ENCODE results near the gene NKX3-2. TPM values are rescaled to one million over a fixed set of nuclear protein-coding genes. Genes with fewer than 3 reads are reported as not detected.

NKX3-2 gene
- total RNA-seq, 1 experiment from 2014 or later, result 2.4 TPM

DNA sequence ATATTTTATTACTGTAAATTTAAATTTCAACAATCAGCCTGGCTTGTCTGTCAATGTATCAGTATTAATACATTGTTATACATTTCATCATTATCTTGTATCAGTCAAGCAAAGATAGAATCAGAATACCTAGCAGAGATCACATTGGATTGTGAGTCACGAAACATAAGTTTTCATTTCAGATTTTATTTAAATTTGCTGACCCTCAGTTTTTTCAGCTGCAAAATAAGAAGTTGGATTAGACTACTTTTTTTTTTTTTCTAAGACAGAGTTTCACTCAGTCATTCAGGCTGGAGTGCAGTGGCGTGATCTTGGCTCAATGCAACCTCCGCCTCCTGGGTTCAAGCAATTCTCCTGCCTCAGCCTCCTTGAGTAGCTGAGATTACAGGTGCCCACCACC is 33.4 kb upstream of the NKX3-2 start:
- Histone ChIP-seq H3K4me1 (ENCODE audit: insufficient read depth, low read length, poor library complexity, severe bottlenecking) (no peaks in the 10 kb centered on the region), H3K27ac (ENCODE audit: low read depth, low read length, poor library complexity, severe bottlenecking) (no peak overlapping the region), H3K4me3 (ENCODE audit: low read depth, low read length, poor library complexity, severe bottlenecking) (no peak overlapping the region), H3K36me3 (ENCODE audit: insufficient read depth, low read length, poor library complexity, severe bottlenecking) (peaks cover 59% of the 10 kb centered on the region), H3K27me3 (replicated peaks; ENCODE audit: insufficient read depth, low read depth, low read length, poor library complexity) (no peaks in the 10 kb centered on the region), H3K9me3 (ENCODE audit: low read depth, low read length, poor library complexity, severe bottlenecking) (no peaks in the 10 kb centered on the region)
- ChIA-PET CTCF (no interaction called here), POLR2A (ENCODE audit: low non-redundant PET) (no interaction called here)
- TF ChIP-seq, protein P1, sequence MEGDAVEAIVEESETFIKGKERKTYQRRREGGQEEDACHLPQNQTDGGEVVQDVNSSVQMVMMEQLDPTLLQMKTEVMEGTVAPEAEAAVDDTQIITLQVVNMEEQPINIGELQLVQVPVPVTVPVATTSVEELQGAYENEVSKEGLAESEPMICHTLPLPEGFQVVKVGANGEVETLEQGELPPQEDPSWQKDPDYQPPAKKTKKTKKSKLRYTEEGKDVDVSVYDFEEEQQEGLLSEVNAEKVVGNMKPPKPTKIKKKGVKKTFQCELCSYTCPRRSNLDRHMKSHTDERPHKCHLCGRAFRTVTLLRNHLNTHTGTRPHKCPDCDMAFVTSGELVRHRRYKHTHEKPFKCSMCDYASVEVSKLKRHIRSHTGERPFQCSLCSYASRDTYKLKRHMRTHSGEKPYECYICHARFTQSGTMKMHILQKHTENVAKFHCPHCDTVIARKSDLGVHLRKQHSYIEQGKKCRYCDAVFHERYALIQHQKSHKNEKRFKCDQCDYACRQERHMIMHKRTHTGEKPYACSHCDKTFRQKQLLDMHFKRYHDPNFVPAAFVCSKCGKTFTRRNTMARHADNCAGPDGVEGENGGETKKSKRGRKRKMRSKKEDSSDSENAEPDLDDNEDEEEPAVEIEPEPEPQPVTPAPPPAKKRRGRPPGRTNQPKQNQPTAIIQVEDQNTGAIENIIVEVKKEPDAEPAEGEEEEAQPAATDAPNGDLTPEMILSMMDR (conservative IDR thresholded peaks at IDR 0.05; ENCODE audit: low read depth, low read length), result no peak
- intact Hi-C loops (cut with micrococcal nuclease; ENCODE audit: unreplicated experiment), result no loop called here
- BruUV-seq (replicated peaks), result no TSS peak
- no peak for DNase-seq (ENCODE audit: low spot score)

DNA sequence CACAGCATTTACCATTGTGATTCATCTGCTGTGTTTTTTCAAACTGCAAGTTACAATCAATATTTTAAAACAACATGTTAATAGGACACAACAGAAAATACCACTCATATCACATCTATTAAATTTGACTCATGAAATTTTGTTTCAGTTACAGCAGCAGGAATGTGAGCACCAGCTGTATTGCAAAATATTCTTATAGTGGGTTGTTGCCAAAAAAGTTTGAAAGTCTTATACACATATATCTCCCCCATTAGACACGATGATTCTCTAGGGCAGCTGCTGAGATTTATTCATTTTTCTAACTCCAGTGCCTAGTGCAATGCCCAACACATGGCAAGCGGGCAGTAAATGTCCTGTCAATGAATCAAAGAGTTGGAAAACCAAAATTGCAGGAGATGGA is 26.6 kb upstream of the NKX3-2 start:
- H3K36me3 ChIP-seq (ENCODE audit: insufficient read depth, low read length, poor library complexity, severe bottlenecking), result peaks cover 35% of the 10 kb centered on the region
- CTCF ChIA-PET, result no interaction called here
- no peak overlapping the region for H3K4me3 ChIP-seq (ENCODE audit: low read depth, low read length, poor library complexity, severe bottlenecking)
- H3K4me1 ChIP-seq (ENCODE audit: insufficient read depth, low read length, poor library complexity, severe bottlenecking), result no peaks in the 10 kb centered on the region
- H3K27ac ChIP-seq (ENCODE audit: low read depth, low read length, poor library complexity, severe bottlenecking), result no peak overlapping the region
- H3K27me3 ChIP-seq (replicated peaks; ENCODE audit: insufficient read depth, low read depth, low read length, poor library complexity), result no peaks in the 10 kb centered on the region
- H3K9me3 ChIP-seq (ENCODE audit: low read depth, low read length, poor library complexity, severe bottlenecking), result no peaks in the 10 kb centered on the region
- TF ChIP-seq, protein P1 (conservative IDR thresholded peaks at IDR 0.05; ENCODE audit: low read depth, low read length), result no peak
- no peak for TF ChIP-seq EZH2 (IDR thresholded peaks at IDR 0.05; ENCODE audit: borderline replicate concordance, low read depth, low read length, poor library complexity, severe bottlenecking)
- no peak for DNase-seq (ENCODE audit: low spot score)
- POLR2A ChIA-PET (ENCODE audit: low non-redundant PET), result no interaction called here
- no TSS peak for BruUV-seq (replicated peaks)
- intact Hi-C loops (cut with micrococcal nuclease; ENCODE audit: unreplicated experiment), result no loop called here

DNA sequence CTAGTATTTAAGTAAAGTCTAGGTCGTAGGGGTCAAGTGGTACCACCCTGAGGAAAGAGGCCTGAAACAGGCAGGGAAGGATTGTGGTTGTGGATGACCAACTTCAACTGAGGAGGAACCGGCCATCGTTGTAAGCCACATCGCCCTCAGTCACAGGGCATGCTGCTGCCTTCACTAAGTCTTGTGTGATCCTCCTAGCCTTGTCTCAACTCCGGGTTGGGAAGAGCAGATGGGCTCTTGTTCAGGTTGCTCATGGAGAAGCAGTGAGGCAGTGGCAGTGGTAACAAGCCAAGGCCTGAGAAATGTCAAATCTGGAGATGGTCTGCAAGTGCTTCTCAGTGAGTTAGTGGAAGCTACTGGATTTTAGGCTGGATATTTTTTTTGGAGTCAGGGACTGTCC is 22.8 kb upstream of the NKX3-2 start:
- TF ChIP-seq, protein P1 (conservative IDR thresholded peaks at IDR 0.05; ENCODE audit: low read depth, low read length), result no peak
- no peak for TF ChIP-seq EZH2 (IDR thresholded peaks at IDR 0.05; ENCODE audit: borderline replicate concordance, low read depth, low read length, poor library complexity, severe bottlenecking)
- Histone ChIP-seq H3K27me3 (replicated peaks; ENCODE audit: insufficient read depth, low read depth, low read length, poor library complexity) (no peaks in the 10 kb centered on the region), H3K4me1 (ENCODE audit: insufficient read depth, low read length, poor library complexity, severe bottlenecking) (no peaks in the 10 kb centered on the region), H3K4me3 (ENCODE audit: low read depth, low read length, poor library complexity, severe bottlenecking) (no peak overlapping the region), H3K36me3 (ENCODE audit: insufficient read depth, low read length, poor library complexity, severe bottlenecking) (peaks cover 20% of the 10 kb centered on the region), H3K9me3 (ENCODE audit: low read depth, low read length, poor library complexity, severe bottlenecking) (no peaks in the 10 kb centered on the region), H3K27ac (ENCODE audit: low read depth, low read length, poor library complexity, severe bottlenecking) (no peak overlapping the region)
- BruUV-seq (replicated peaks), result no TSS peak
- intact Hi-C loops (cut with micrococcal nuclease; ENCODE audit: unreplicated experiment), result no loop called here
- POLR2A ChIA-PET (ENCODE audit: low non-redundant PET), result no interaction called here
- DNase-seq (ENCODE audit: low spot score), result no peak
- CTCF ChIA-PET, result no interaction called here

Data from A673 (cell line).